ENCODE data around the gene KCTD2.

The KCTD2 gene

GRCh38 chr17:75012346-75013091 lies 34.5 kb upstream of the KCTD2 start, which contains the start of gene MRPL58:
MRPL58 (plus strand) TSS chr17:75012670; CDS start chr17:75012687, 17 bp downstream.
- peak; percentile 70 for TF ChIP-seq CTCF (IDR thresholded peaks at IDR 0.05; ENCODE audit: insufficient read depth, low read length, missing control alignments)
- H3K4me3 ChIP-seq (ENCODE audit: low read depth, low read length): peak within 1 kb of the TSS; percentile 86
- POLR2A ChIA-PET: interaction anchor here (0.9 to 3.3 kb wide), 12 partner anchors 10 to 142 kb away, joined by 3 to 45 read pairs (median 4); partner anchors contain the start of genes ATP5PD, CDR2L, JPT1 and KCTD2
- DNase-seq (ENCODE audit: low read depth, low spot score): no peak
- CTCF ChIA-PET: interaction anchor here (0.6 to 5.0 kb wide), 26 partner anchors 10 to 267 kb away, joined by 3 to 74 read pairs (median 4); partner anchors contain the start of genes CDR2L, NT5C, OTOP2 and USH1G

DNA sequence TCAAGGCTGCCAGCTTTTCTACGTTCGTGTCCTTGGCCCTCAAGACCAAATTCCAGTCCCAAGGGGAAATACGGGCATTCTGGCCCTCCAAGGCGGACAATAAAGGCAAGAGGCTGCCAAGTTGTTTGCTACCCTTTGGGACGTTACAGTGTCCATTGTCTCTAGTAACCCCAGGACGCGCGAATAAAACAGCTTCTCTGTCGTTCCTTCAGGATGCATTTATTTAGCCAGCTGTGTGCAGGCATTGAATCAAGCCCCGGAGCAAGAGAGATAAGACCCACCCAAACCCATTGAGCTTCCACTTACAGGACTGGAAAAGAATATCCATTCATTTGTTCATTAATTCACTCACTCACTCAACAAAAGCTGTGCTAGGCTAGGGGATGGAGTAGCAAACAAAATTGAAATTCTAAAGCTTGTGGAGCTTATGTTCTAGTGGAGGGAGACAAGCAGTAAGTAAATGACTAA lies 33.9 kb upstream of the KCTD2 start:
- peak overlapping the region; percentile 86 for H3K4me3 ChIP-seq (ENCODE audit: low read depth, low read length)
- CTCF ChIA-PET: interaction anchor here (0.6 to 5.0 kb wide), 21 partner anchors 10 to 268 kb away, joined by 3 to 74 read pairs (median 6); partner anchors contain the start of genes CDR2L, NT5C, OTOP2 and USH1G
- TF ChIP-seq CTCF (IDR thresholded peaks at IDR 0.05; ENCODE audit: insufficient read depth, low read length, missing control alignments): no peak

DNA sequence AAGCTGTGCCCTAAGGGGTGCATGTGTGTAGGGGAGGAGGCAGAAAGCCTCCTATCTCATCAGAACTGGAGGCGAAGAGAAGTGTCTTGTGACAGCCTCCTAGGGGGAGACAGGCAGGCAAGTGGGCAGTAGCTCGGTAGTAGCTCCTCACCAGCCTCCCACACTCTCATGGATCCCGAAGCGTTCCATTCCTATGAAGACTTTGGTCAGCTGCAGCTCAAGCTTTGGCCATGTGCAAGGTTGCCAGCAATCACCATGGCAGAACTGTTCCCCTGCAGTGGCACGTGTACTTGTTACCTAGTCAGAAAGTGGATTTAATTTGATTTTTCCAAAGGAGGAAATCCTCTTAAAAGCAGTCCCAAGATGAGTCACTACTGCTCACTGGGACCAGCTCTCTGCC lies 27.9 kb upstream of the KCTD2 start:
- no peak for DNase-seq (ENCODE audit: low read depth, low spot score)
- POLR2A ChIA-PET: interaction anchor here (0.7 kb wide), 1 partner anchor 12 kb away, joined by 5 read pairs; no protein-coding TSS in a partner anchor
- H3K4me3 ChIP-seq (ENCODE audit: low read depth, low read length): no peak overlapping the region
- CTCF ChIA-PET: interaction anchor here (0.6 to 1.9 kb wide), 5 partner anchors 30 to 152 kb away, joined by 3 to 6 read pairs (median 4); no protein-coding TSS in a partner anchor
- no peak for TF ChIP-seq CTCF (IDR thresholded peaks at IDR 0.05; ENCODE audit: insufficient read depth, low read length, missing control alignments)

More for the DNA sequence above, 33.9 kb upstream of the KCTD2 start:
- DNase-seq (ENCODE audit: low read depth, low spot score): no peak
- POLR2A ChIA-PET: interaction anchor here (0.7 to 3.3 kb wide), 10 partner anchors 10 to 141 kb away, joined by 3 to 45 read pairs (median 6); partner anchors contain the start of genes ATP5PD, CDR2L, JPT1 and KCTD2

- ChIA-PET CTCF (interaction anchor here (0.6 to 1.9 kb wide), 3 partner anchors 31 to 151 kb away, joined by 4 to 6 read pairs (median 5); no protein-coding TSS in a partner anchor), POLR2A (interaction anchor here (0.7 kb wide), 1 partner anchor 12 kb away, joined by 5 read pairs; no protein-coding TSS in a partner anchor)
- TF ChIP-seq CTCF (IDR thresholded peaks at IDR 0.05; ENCODE audit: insufficient read depth, low read length, missing control alignments): no peak
- H3K4me3 ChIP-seq (ENCODE audit: low read depth, low read length): no peak overlapping the region
- DNase-seq (ENCODE audit: low read depth, low spot score): no peak
Observed at GRCh38 chr17:75019710-75020109, 27.3 kb upstream of the KCTD2 start.

GRCh38 chr17:75020331-75021110 lies 26.5 kb upstream of the KCTD2 start:
- TF ChIP-seq CTCF (IDR thresholded peaks at IDR 0.05; ENCODE audit: insufficient read depth, low read length, missing control alignments): no peak
- ChIA-PET CTCF (no interaction called here), POLR2A (no interaction called here)
- no peak for DNase-seq (ENCODE audit: low read depth, low spot score)
- H3K4me3 ChIP-seq (ENCODE audit: low read depth, low read length): no peak overlapping the region

Data from AG04449 (cell line).